Mesenchymal stem cell (in vitro differentiated cells and primary cell): Measurements from ENCODE around the gene PLXDC1.

Source experiments
- DNase-seq: peaks from one replicate; pipeline ENCODE4 v3.0.0-alpha.2; 2013
- H2AFZ ChIP-seq: one replicate; pipeline ENCODE4 v1.6.1; 2013; ENCODE audit warnings: low read depth, mild to moderate bottlenecking, control low read depth, inconsistent platforms, low read length, moderate library complexity
- H2AK5ac ChIP-seq: 2 replicates; pipeline ENCODE4 v1.6.1; 2013; ENCODE audit warnings: low read length, moderate library complexity, mild to moderate bottlenecking, inconsistent platforms; ENCODE audit not compliant: severe bottlenecking
- H2BK120ac ChIP-seq: one replicate; pipeline ENCODE4 v1.6.1; 2013; ENCODE audit warnings: low read depth, mild to moderate bottlenecking, inconsistent platforms, low read length, moderate library complexity
- H2BK12ac ChIP-seq, 2 experiments: one replicate each; pipeline ENCODE4 v1.6.1; 2013; ENCODE audit warnings: inconsistent platforms in 2 of 2, low read length in 2 of 2, mild to moderate bottlenecking in 2 of 2, moderate library complexity in 2 of 2, control low read depth in 1 of 2
- H2BK15ac ChIP-seq: one replicate; pipeline ENCODE4 v1.6.1; 2013; ENCODE audit warnings: mild to moderate bottlenecking, low read depth, inconsistent platforms; ENCODE audit not compliant: poor library complexity, severe bottlenecking
- H2BK5ac ChIP-seq: 2 replicates; pipeline ENCODE4 v1.6.1; 2013; ENCODE audit warnings: low read depth, mild to moderate bottlenecking, low read length, control low read depth, inconsistent platforms; ENCODE audit not compliant: poor library complexity, severe bottlenecking
- H3K14ac ChIP-seq, 2 experiments: one replicate each; pipeline ENCODE4 v1.6.1; 2013; ENCODE audit warnings: inconsistent platforms in 2 of 2, low read length in 2 of 2, control low read depth in 1 of 2, mild to moderate bottlenecking in 1 of 2, moderate library complexity in 1 of 2
- H3K18ac ChIP-seq, 2 experiments: one replicate each; pipeline ENCODE4 v1.6.1; 2013; ENCODE audit warnings: inconsistent platforms in 2 of 2, low read length in 2 of 2, control low read depth in 1 of 2, low read depth in 1 of 2, mild to moderate bottlenecking in 1 of 2
- H3K23ac ChIP-seq, 2 experiments: one replicate each; pipeline ENCODE4 v1.6.1; 2013; ENCODE audit warnings: inconsistent platforms in 2 of 2, low read length in 2 of 2, mild to moderate bottlenecking in 2 of 2, moderate library complexity in 2 of 2, control low read depth in 1 of 2
- H3K27ac ChIP-seq: 2 replicates; pipeline ENCODE4 v1.5.1; 2013; ENCODE audit warnings: mild to moderate bottlenecking, moderate library complexity, low read length, control low read depth, inconsistent platforms; ENCODE audit not compliant: poor library complexity, severe bottlenecking
- H3K27me3 ChIP-seq, 2 experiments: 2 replicates each; pipeline versions ENCODE4 v1.6.1 to v1.7.0; 2013; ENCODE audit warnings: low read length in 2 of 2, mild to moderate bottlenecking in 2 of 2, moderate library complexity in 2 of 2, control low read depth in 1 of 2, inconsistent platforms in 1 of 2; ENCODE audit not compliant: control insufficient read depth in 1 of 2, insufficient read depth in 1 of 2
- H3K36me3 ChIP-seq, 2 experiments: 2 replicates each; pipeline versions ENCODE4 v1.6.1 to v1.7.0; 2013; ENCODE audit warnings: low read length in 2 of 2, control low read depth in 1 of 2, inconsistent platforms in 1 of 2, low read depth in 1 of 2, mild to moderate bottlenecking in 1 of 2; ENCODE audit not compliant: insufficient read depth in 2 of 2, control insufficient read depth in 1 of 2
- H3K4ac ChIP-seq, 2 experiments: one replicate each; pipeline ENCODE4 v1.6.1; 2013; ENCODE audit warnings: inconsistent platforms in 2 of 2, low read length in 2 of 2, mild to moderate bottlenecking in 2 of 2, moderate library complexity in 2 of 2, control low read depth in 1 of 2, low read depth in 1 of 2
- H3K4me1 ChIP-seq: 2 replicates; pipeline ENCODE4 v1.6.1; 2013; ENCODE audit warnings: low read depth, low read length, control low read depth; ENCODE audit not compliant: control insufficient read depth, insufficient read depth
- H3K4me2 ChIP-seq: 2 replicates; pipeline ENCODE4 v1.6.1; 2013; ENCODE audit warnings: low read length, mild to moderate bottlenecking, inconsistent platforms; ENCODE audit not compliant: poor library complexity, severe bottlenecking
- H3K4me3 ChIP-seq, 2 experiments: 2 replicates each; pipeline versions ENCODE4 v1.5.1 to v1.7.0; 2013; ENCODE audit warnings: low read length in 2 of 2, mild to moderate bottlenecking in 2 of 2, control low read depth in 1 of 2, low read depth in 1 of 2; ENCODE audit not compliant: insufficient read depth in 1 of 2
- H3K79me1 ChIP-seq: replicated peaks from 2 replicates; pipeline ENCODE4 v1.6.1; 2013; ENCODE audit warnings: mild to moderate bottlenecking, control low read depth, low read length, inconsistent platforms; ENCODE audit not compliant: poor library complexity, severe bottlenecking
- H3K9ac ChIP-seq: 2 replicates; pipeline ENCODE4 v1.7.0; 2013; ENCODE audit warnings: mild to moderate bottlenecking, low read length, moderate library complexity
- H3K9me3 ChIP-seq: 2 replicates; pipeline ENCODE4 v1.7.0; 2013; ENCODE audit warnings: mild to moderate bottlenecking, low read length; ENCODE audit not compliant: control insufficient read depth
- H4K8ac ChIP-seq: one replicate; pipeline ENCODE4 v1.6.1; 2013; ENCODE audit warnings: inconsistent platforms, mild to moderate bottlenecking, low read length, moderate library complexity
- H4K91ac ChIP-seq: one replicate; pipeline ENCODE4 v1.6.1; 2013; ENCODE audit warnings: mild to moderate bottlenecking, low read length, inconsistent platforms
- WGBS: methylation state at CpG from one replicate; pipeline ENCODE4 v1.1.7; 2013; ENCODE audit warnings: mixed read lengths; 5-methylcytosine and 5-hydroxymethylcytosine counted together

PLXDC1 gene

DNA sequence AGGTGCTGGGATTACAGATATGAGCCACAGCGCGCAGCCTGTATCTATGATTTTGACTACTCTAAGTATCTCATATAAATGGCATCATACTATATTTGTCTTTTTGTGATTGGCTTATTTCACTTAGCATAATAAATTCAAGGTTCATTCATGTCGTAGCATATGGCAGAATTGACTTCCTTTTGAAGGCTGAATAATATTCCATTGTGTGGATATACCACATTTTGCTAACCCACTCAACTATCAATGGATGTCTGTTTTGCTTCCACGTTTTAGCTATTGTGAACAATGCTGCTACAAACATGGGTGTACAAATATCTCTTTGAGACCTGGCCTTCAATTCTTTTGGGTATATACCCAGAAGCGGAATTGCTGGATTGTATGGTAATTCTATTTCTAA, 10.1 kb downstream of the PLXDC1 start:
- no peak overlapping the region for H3K27ac ChIP-seq
- WGBS = 95% methylated on average over 3 of the region's 5 CpGs
- no peak overlapping the region for H2AFZ ChIP-seq
- H3K79me1 ChIP-seq = no peaks in the 10 kb centered on the region
- no peak for DNase-seq
- H2BK12ac ChIP-seq = no peak overlapping the region
- no peak overlapping the region for H3K14ac ChIP-seq
- H3K27me3 ChIP-seq = no peaks in the 10 kb centered on the region
- H3K4me3 ChIP-seq = no peak overlapping the region
- H3K9ac ChIP-seq = no peak overlapping the region
- H3K4ac ChIP-seq = no peak overlapping the region
- peaks cover 17% of the 10 kb centered on the region for H3K4me1 ChIP-seq
- no peak overlapping the region for H3K18ac ChIP-seq
- no peak overlapping the region for H3K4me2 ChIP-seq
- no peak overlapping the region for H4K8ac ChIP-seq
- H3K9me3 ChIP-seq = no peaks in the 10 kb centered on the region
- H3K23ac ChIP-seq = no peak overlapping the region
- H2BK5ac ChIP-seq = no peak overlapping the region
- no peak overlapping the region for H2BK15ac ChIP-seq
- no peak overlapping the region for H2AK5ac ChIP-seq
- no peak overlapping the region for H4K91ac ChIP-seq
- H3K36me3 ChIP-seq = peaks cover 0 to 3% of the 10 kb centered on the region in 2 experiments
- H2BK120ac ChIP-seq = no peak overlapping the region

GRCh38 chr17:39139561-39139960, 11.9 kb downstream of the PLXDC1 start:
- Histone ChIP-seq H3K9ac (no peak overlapping the region), H2BK120ac (no peak overlapping the region)

GRCh38 chr17:39139161-39139511, 12.3 kb downstream of the PLXDC1 start:
- Histone ChIP-seq H2AK5ac (peak overlapping the region; percentile 32), H3K4ac (peak overlapping the region in 1 of 2 experiments; percentile 9), H3K79me1 (no peaks in the 10 kb centered on the region), H2BK120ac (no peak overlapping the region), H3K9ac (peak overlapping the region; percentile 72), H2BK12ac (peak overlapping the region; percentile 14 to 73), H2BK15ac (peak overlapping the region; percentile 90), H2BK5ac (no peak overlapping the region), H3K36me3 (peaks cover 0 to 3% of the 10 kb centered on the region in 2 experiments), H3K9me3 (no peaks in the 10 kb centered on the region), H3K27me3 (no peaks in the 10 kb centered on the region), H3K18ac (peak overlapping the region; percentile 14 to 85), H2AFZ (peak overlapping the region; percentile 8), H3K4me3 (peak overlapping the region in 1 of 2 experiments; percentile 25), H3K23ac (no peak overlapping the region), H3K4me1 (peaks cover 15% of the 10 kb centered on the region), H3K27ac (peak overlapping the region; percentile 65), H3K4me2 (peak overlapping the region; percentile 17), H4K8ac (peak overlapping the region; percentile 46), H3K14ac (peak overlapping the region in 1 of 2 experiments; percentile 73), H4K91ac (peak overlapping the region; percentile 5)
- 55% methylated on average over 2 of the region's 2 CpGs for WGBS
- DNase-seq = peak; percentile 90

More at GRCh38 chr17:39139561-39139960, 11.9 kb downstream of the PLXDC1 start:
- Histone ChIP-seq H3K27ac (peak overlapping the region; percentile 18), H4K8ac (no peak overlapping the region), H3K18ac (peak overlapping the region; percentile 4 to 85), H3K4me2 (no peak overlapping the region), H2BK15ac (no peak overlapping the region), H2AFZ (no peak overlapping the region), H3K27me3 (no peaks in the 10 kb centered on the region), H3K36me3 (peaks cover 0 to 3% of the 10 kb centered on the region in 2 experiments), H3K14ac (peak overlapping the region in 1 of 2 experiments; percentile 73), H3K4me1 (peaks cover 17% of the 10 kb centered on the region), H3K4ac (peak overlapping the region; percentile 9 to 51), H3K9me3 (no peaks in the 10 kb centered on the region), H2BK12ac (peak overlapping the region in 1 of 2 experiments; percentile 73), H3K4me3 (no peak overlapping the region), H3K79me1 (no peaks in the 10 kb centered on the region), H2AK5ac (peak overlapping the region; percentile 32), H3K23ac (no peak overlapping the region), H2BK5ac (peak overlapping the region; percentile 26), H4K91ac (peak overlapping the region; percentile 8)
- DNase-seq = no peak
- 90% methylated on average over 9 of the region's 9 CpGs for WGBS

DNA sequence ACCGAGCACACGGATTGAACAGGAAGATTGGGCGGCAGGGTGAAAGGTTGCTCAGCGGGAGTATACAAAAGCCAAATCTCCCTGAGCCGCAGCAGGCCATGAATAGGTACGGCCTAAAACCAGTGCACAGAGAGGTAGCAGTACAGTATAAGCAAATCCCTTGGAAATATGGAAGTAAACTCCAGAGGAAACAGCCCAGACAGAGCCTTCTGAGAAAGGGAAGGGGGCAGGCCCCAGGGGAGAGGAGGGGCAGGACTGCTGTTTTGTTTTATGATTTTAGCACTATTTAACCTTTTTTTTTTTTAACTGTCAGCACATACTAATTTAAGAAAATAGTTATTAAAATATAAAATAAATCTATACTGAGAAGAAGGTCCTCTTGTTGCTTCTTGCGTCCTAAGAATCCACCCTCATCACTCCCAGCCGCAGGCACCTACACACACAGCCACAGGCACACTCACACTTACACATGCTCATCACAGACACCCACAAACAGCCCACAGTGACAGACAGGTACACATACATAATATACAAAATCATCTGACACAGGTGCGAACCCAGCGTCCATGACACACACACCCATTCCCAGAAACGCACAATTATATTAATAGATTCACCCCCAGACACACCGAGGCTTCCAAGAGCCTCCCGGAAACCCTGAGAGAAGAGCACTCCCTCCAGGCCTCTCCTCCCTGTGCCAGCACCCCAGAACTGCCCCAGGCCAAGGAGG, 12.8 kb downstream of the PLXDC1 start:
- H3K4me1 ChIP-seq = peaks cover 15% of the 10 kb centered on the region
- H2BK15ac ChIP-seq = peak overlapping the region; percentile 90
- H2AFZ ChIP-seq = peak overlapping the region; percentile 8
- peak overlapping the region; percentile 8 for H2AK5ac ChIP-seq
- peak overlapping the region; percentile 67 for H4K8ac ChIP-seq
- peak overlapping the region; percentile 17 for H3K4me2 ChIP-seq
- H3K4me3 ChIP-seq = peak overlapping the region in 1 of 2 experiments; percentile 25
- 89% methylated on average over 13 of the region's 13 CpGs for WGBS
- peak overlapping the region; percentile 78 for H4K91ac ChIP-seq
- no peaks in the 10 kb centered on the region for H3K79me1 ChIP-seq
- H3K4ac ChIP-seq = peak overlapping the region in 1 of 2 experiments; percentile 9
- H2BK12ac ChIP-seq = peak overlapping the region; percentile 29 to 66
- peak overlapping the region; percentile 65 for H3K27ac ChIP-seq
- H3K27me3 ChIP-seq = no peaks in the 10 kb centered on the region
- no peak overlapping the region for H3K14ac ChIP-seq
- peak overlapping the region; percentile 54 to 55 for H3K18ac ChIP-seq
- H2BK5ac ChIP-seq = no peak overlapping the region
- H3K23ac ChIP-seq = no peak overlapping the region
- H3K36me3 ChIP-seq = peaks cover 0 to 3% of the 10 kb centered on the region in 2 experiments
- no peak overlapping the region for H2BK120ac ChIP-seq
- H3K9me3 ChIP-seq = no peaks in the 10 kb centered on the region
- H3K9ac ChIP-seq = peak overlapping the region; percentile 72
- no peak for DNase-seq
